ENCODE data around the gene KIF26B. TPM values are rescaled to one million over a fixed set of nuclear protein-coding genes. Genes with fewer than 3 reads are reported as not detected.

The KIF26B gene
- total and polyA plus RNA-seq, 8 donors, result 0.15 to 3.2 (median 0.89) TPM; not detected in 1

GRCh38 chr1:245698860-245699259, 544.1 kb downstream of the KIF26B start:
- H3K27ac ChIP-seq, result no peak overlapping the region
- no peaks in the 10 kb centered on the region for H3K27me3 ChIP-seq
- peak in 1 of 2 donors; percentile 29 for DNase-seq
- intact Hi-C loops (cut with DNase I; ENCODE audit: low total_unique reads), result no loop called here
- 87 to 98% (median 91%) methylated on average over 16 of the region's 16 CpGs for WGBS, 5 donors
- TF ChIP-seq POLR2AphosphoS5 (IDR thresholded peaks at IDR 0.05), result no peak
- no peak for TF ChIP-seq EP300 (IDR thresholded peaks at IDR 0.05)
- no peak for TF ChIP-seq POLR2A (IDR thresholded peaks at IDR 0.05)
- TF ChIP-seq CTCF (IDR thresholded peaks at IDR 0.05), result no peak
- no peaks in the 10 kb centered on the region for H3K4me1 ChIP-seq
- H3K9me3 ChIP-seq, result peaks cover 0 to 5% (median 0%) of the 10 kb centered on the region in 4 donors
- no peaks in the 10 kb centered on the region for H3K36me3 ChIP-seq
- H3K4me3 ChIP-seq, result no peak overlapping the region

- Histone ChIP-seq H3K4me3 (no peak overlapping the region), H3K9me3 (peaks cover 0 to 5% (median 0%) of the 10 kb centered on the region in 4 donors), H3K4me1 (no peaks in the 10 kb centered on the region), H3K36me3 (no peaks in the 10 kb centered on the region), H3K27ac (no peak overlapping the region), H3K27me3 (no peaks in the 10 kb centered on the region)
- intact Hi-C loops (cut with DNase I; ENCODE audit: low total_unique reads), result no loop called here
- TF ChIP-seq POLR2A (IDR thresholded peaks at IDR 0.05), result no peak
- no peak for TF ChIP-seq POLR2AphosphoS5 (IDR thresholded peaks at IDR 0.05)
- TF ChIP-seq CTCF (IDR thresholded peaks at IDR 0.05), result no peak
- no peak for TF ChIP-seq EP300 (IDR thresholded peaks at IDR 0.05)
- WGBS, 5 donors, result 92 to 97% (median 95%) methylated on average over 13 of the region's 13 CpGs
- DNase-seq, result no peak
Observed at GRCh38 chr1:245700631-245701030, 545.8 kb downstream of the KIF26B start.

- Histone ChIP-seq H3K4me1 (no peaks in the 10 kb centered on the region), H3K27ac (no peak overlapping the region), H3K27me3 (no peaks in the 10 kb centered on the region), H3K4me3 (no peak overlapping the region), H3K36me3 (no peaks in the 10 kb centered on the region), H3K9me3 (no peaks in the 10 kb centered on the region)
- WGBS, 5 donors, result 83 to 93% (median 88%) methylated on average over 4 to 7 of the region's 7 CpGs
- intact Hi-C loops (cut with DNase I; ENCODE audit: low total_unique reads), result no loop called here
- no peak for TF ChIP-seq POLR2AphosphoS5 (IDR thresholded peaks at IDR 0.05)
- no peak for TF ChIP-seq POLR2A (IDR thresholded peaks at IDR 0.05)
- no peak for TF ChIP-seq CTCF (IDR thresholded peaks at IDR 0.05)
- TF ChIP-seq EP300 (IDR thresholded peaks at IDR 0.05), result no peak
- no peak for DNase-seq
Observed at GRCh38 chr1:245701631-245702030, 546.8 kb downstream of the KIF26B start.

- Histone ChIP-seq H3K36me3 (no peaks in the 10 kb centered on the region), H3K27ac (no peak overlapping the region), H3K4me1 (no peaks in the 10 kb centered on the region), H3K27me3 (no peaks in the 10 kb centered on the region), H3K4me3 (no peak overlapping the region), H3K9me3 (no peaks in the 10 kb centered on the region)
- intact Hi-C loops (cut with DNase I; ENCODE audit: low total_unique reads), result no loop called here
- no peak for DNase-seq
- TF ChIP-seq EP300 (IDR thresholded peaks at IDR 0.05), result no peak
- TF ChIP-seq CTCF (IDR thresholded peaks at IDR 0.05), result no peak
- TF ChIP-seq POLR2AphosphoS5 (IDR thresholded peaks at IDR 0.05), result no peak
- no peak for TF ChIP-seq POLR2A (IDR thresholded peaks at IDR 0.05)
- WGBS, 5 donors, result 94 to 97% (median 97%) methylated on average over 8 to 13 of the region's 13 CpGs
Observed at GRCh38 chr1:245702346-245702745, 547.6 kb downstream of the KIF26B start.

Data from stomach (tissue), 9 donors.